SU-DHL-6 (cell line): ENCODE results near the gene SETD1A.

Experiments used
- EZH2phosphoT487 ChIP-seq: fragments of 200-600 bp; sonication (generic), shearing (Covaris generic); conservative IDR thresholded peaks from 2 replicates; pipeline ENCODE4 v1.6.1; 2018; ENCODE audit warnings: mild to moderate bottlenecking, antibody characterized with exemption, low read length, moderate library complexity, mixed read lengths
- TF ChIP-seq, protein P1 (sequence below): fragments of 200-600 bp; sonication (generic); IDR thresholded peaks from one replicate; pipeline ENCODE4 v1.5.1; 2017; ENCODE audit warnings: antibody characterized with exemption, mild to moderate bottlenecking, low read length, moderate library complexity; ENCODE audit not compliant: insufficient read depth, poor library complexity, severe bottlenecking

DNA sequence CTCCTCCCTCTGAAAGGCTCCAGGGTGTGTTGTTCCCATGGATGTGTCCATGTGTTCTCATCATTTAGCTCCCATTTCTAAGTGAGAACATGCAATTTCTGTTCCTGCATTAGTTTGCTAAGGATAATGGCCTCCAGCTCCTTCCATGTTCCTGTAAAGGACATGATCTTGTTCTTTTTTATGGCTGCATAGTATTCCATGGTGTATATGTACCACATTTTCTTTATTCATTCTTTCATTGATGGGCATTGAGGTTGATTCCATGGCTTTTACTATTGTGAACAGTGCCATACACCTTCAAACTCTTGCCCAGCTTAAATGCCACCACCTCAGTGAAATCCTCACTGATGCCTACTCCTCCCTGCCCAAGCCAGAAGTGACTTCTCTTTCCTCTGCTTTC is 13.2 kb upstream of the SETD1A start:
- TF ChIP-seq, protein P1, sequence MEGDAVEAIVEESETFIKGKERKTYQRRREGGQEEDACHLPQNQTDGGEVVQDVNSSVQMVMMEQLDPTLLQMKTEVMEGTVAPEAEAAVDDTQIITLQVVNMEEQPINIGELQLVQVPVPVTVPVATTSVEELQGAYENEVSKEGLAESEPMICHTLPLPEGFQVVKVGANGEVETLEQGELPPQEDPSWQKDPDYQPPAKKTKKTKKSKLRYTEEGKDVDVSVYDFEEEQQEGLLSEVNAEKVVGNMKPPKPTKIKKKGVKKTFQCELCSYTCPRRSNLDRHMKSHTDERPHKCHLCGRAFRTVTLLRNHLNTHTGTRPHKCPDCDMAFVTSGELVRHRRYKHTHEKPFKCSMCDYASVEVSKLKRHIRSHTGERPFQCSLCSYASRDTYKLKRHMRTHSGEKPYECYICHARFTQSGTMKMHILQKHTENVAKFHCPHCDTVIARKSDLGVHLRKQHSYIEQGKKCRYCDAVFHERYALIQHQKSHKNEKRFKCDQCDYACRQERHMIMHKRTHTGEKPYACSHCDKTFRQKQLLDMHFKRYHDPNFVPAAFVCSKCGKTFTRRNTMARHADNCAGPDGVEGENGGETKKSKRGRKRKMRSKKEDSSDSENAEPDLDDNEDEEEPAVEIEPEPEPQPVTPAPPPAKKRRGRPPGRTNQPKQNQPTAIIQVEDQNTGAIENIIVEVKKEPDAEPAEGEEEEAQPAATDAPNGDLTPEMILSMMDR, result no peak
- TF ChIP-seq EZH2phosphoT487, result no peak
